Subcutaneous abdominal adipose tissue (tissue), 5 donors: ENCODE data around the gene TET2.

Experiments
- H3K27ac ChIP-seq: one replicate; pipeline ENCODE4 v1.7.0; 2013; ENCODE audit warnings: low read depth, mild to moderate bottlenecking, inconsistent platforms, low read length, moderate library complexity
- H3K27me3 ChIP-seq, 5 donors: one replicate each; pipeline ENCODE4 v1.7.0; 2013; ENCODE audit warnings: low read length in 5 of 5, inconsistent platforms in 1 of 5; ENCODE audit not compliant: control insufficient read depth in 5 of 5, insufficient read depth in 4 of 5
- H3K36me3 ChIP-seq, 5 donors: one replicate each; pipeline ENCODE4 v1.7.0; 2013; ENCODE audit warnings: low read length in 5 of 5; ENCODE audit not compliant: control insufficient read depth in 5 of 5, insufficient read depth in 5 of 5
- H3K4me1 ChIP-seq, 5 donors: one replicate each; pipeline ENCODE4 v1.7.0; 2013; ENCODE audit warnings: low read length in 5 of 5, mild to moderate bottlenecking in 3 of 5, moderate library complexity in 1 of 5; ENCODE audit not compliant: control insufficient read depth in 5 of 5, insufficient read depth in 5 of 5
- H3K4me3 ChIP-seq, 5 donors: one replicate each; pipeline ENCODE4 v1.7.0; 2013; ENCODE audit warnings: low read length in 5 of 5, low read depth in 1 of 5
- H3K9ac ChIP-seq, 5 donors: one replicate each; pipeline ENCODE4 v1.7.0; 2013; ENCODE audit warnings: low read length in 5 of 5, mild to moderate bottlenecking in 4 of 5, moderate library complexity in 3 of 5
- H3K9me3 ChIP-seq, 5 donors: one replicate each; pipeline ENCODE4 v1.7.0; 2013; ENCODE audit warnings: low read length in 5 of 5; ENCODE audit not compliant: control insufficient read depth in 5 of 5
- donor health status: healthy.
- donor health status: healthy.
- donor health status: healthy.
- donor health status: healthy.
- donor health status: healthy.

Gene TET2

GRCh38 chr4:105122350-105122749 is 24.3 kb upstream of the TET2 start:
- Histone ChIP-seq H3K9me3 (peaks cover 0 to 3% (median 0%) of the 10 kb centered on the region in 5 donors), H3K27ac (no peak overlapping the region), H3K9ac (no peak overlapping the region), H3K36me3 (no peaks in the 10 kb centered on the region), H3K4me1 (no peaks in the 10 kb centered on the region), H3K4me3 (no peak overlapping the region), H3K27me3 (no peaks in the 10 kb centered on the region)

DNA sequence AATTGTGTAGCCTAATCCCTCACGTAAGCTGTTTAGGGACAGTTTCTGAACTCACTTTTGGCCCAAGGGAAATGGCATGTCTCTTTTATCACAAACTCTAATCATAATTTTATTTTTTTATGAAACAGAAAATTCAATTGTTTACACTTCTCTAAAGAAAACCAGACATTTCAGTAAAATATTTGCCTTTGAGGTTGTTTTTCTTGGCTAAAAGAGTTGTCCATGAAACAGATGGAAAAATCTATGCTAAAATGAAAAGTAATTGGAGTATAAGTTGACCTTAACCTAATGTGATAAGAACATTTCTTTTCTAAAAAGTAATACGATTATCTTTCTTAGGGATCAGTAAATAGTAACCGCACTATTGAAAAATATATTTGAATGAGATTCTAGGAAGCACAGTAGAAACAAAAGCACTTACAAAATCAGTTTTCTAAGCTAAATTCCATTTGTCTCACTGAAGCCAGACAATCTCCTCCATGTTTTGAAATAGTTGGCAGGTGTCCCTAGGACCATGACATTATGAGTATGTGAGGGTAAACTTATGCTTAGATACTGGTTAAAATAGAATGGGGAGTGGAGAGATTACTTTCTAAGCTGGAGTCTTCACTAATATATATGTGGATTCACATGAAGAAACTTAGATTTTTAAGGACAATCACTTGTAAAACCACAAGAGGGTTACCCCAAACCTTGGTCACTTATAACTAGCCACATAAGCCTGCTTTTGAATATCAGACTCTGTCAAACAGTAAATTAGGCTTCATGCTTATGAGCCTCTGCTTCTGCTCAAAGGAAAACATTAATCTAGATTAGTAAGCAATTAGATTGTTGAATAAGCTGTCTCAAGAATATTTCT is 20.1 kb upstream of the TET2 start:
- H3K27me3 ChIP-seq, result no peaks in the 10 kb centered on the region
- H3K36me3 ChIP-seq, result no peaks in the 10 kb centered on the region
- H3K27ac ChIP-seq, result no peak overlapping the region
- H3K9ac ChIP-seq, result no peak overlapping the region
- H3K4me3 ChIP-seq, result no peak overlapping the region
- H3K4me1 ChIP-seq, result no peaks in the 10 kb centered on the region
- peaks cover 0 to 3% (median 0%) of the 10 kb centered on the region in 5 donors for H3K9me3 ChIP-seq

DNA sequence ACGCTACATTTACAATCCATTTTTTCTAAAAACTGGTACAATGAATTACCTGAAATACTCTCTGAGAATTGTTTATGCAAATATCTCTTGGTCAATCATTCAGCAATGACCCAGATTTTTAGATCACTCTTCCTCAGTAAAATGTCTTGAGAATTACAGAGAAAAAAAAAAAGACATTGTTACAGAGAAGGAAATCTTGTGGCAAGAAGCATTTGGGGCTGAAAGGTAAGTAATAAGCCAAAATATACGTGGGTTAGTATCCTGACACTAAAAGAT is 19.6 kb upstream of the TET2 start:
- no peak overlapping the region for H3K27ac ChIP-seq
- no peaks in the 10 kb centered on the region for H3K27me3 ChIP-seq
- no peak overlapping the region for H3K9ac ChIP-seq
- H3K9me3 ChIP-seq, result peaks cover 0 to 3% (median 0%) of the 10 kb centered on the region in 5 donors
- no peaks in the 10 kb centered on the region for H3K4me1 ChIP-seq
- H3K36me3 ChIP-seq, result no peaks in the 10 kb centered on the region
- H3K4me3 ChIP-seq, result no peak overlapping the region

- Histone ChIP-seq H3K36me3 (no peaks in the 10 kb centered on the region), H3K4me1 (no peaks in the 10 kb centered on the region), H3K27me3 (no peaks in the 10 kb centered on the region), H3K9ac (no peak overlapping the region), H3K27ac (no peak overlapping the region), H3K9me3 (no peaks in the 10 kb centered on the region), H3K4me3 (no peak overlapping the region)
Observed at GRCh38 chr4:105128208-105128607, 18.5 kb upstream of the TET2 start.

DNA sequence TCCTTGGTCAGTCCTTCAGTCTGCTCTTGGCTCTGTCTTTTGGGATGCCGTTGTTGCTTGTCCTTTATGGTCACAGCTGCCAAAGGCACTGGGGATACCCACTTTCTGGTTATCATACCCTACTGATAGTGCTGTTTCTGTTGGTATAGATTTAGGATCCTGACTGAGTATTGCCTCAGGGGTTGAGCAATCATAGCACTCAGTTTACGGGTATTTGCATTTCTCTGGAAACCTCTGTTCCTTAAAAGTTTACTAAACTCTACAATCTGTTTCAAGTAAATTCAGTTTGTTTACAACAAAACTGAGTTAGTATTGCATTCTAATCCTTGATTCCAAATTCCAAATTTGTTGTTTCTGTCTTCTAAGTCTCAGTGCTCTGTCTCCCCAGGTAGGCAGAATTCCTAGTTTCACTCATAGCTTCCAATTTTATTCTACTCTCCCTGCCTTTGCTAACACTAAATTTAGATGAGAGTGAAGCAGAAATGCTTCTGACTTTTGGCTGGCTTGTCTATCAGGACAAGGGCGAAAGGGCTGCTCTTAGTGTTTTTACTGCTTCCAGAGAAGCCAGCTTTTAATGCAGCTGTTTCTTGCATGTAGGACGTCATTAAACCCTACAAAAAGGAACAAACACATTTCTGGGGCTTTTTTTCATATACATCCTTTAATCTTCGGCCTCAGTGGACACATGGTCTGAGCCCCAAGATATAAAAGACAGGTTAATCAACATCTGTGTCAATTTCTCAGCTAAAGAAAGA is 17.2 kb upstream of the TET2 start:
- Histone ChIP-seq H3K27me3 (no peaks in the 10 kb centered on the region), H3K27ac (no peak overlapping the region), H3K9ac (no peak overlapping the region), H3K4me1 (no peaks in the 10 kb centered on the region), H3K4me3 (no peak overlapping the region), H3K36me3 (no peaks in the 10 kb centered on the region), H3K9me3 (no peaks in the 10 kb centered on the region)

- no peak overlapping the region for H3K4me3 ChIP-seq
- H3K9me3 ChIP-seq, result no peaks in the 10 kb centered on the region
- no peaks in the 10 kb centered on the region for H3K27me3 ChIP-seq
- no peaks in the 10 kb centered on the region for H3K36me3 ChIP-seq
- no peak overlapping the region for H3K27ac ChIP-seq
- H3K4me1 ChIP-seq, result no peaks in the 10 kb centered on the region
- no peak overlapping the region for H3K9ac ChIP-seq
Observed at GRCh38 chr4:105130945-105131344, 15.7 kb upstream of the TET2 start.

GRCh38 chr4:105133976-105134375 is 12.7 kb upstream of the TET2 start:
- no peaks in the 10 kb centered on the region for H3K4me1 ChIP-seq

DNA sequence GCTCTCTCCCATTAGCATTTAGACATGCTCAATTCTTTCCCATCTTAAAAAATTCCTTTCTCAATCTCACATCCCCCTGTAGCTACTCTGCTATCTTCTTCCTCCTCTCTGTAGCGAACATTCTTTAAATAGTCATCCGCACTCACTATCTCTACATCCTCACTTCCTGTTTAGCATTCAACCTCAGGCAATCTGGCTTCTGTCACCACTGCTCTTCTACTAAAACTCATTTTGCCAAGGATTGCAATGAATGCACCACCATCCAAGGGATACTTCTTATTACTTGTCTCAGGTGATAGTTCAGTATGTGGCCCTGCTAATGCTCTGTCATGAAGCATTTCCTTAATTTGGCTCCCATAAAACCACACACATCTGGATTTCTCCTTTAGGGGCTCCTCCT is 10.9 kb upstream of the TET2 start:
- H3K36me3 ChIP-seq, result no peaks in the 10 kb centered on the region
- H3K9me3 ChIP-seq, result no peaks in the 10 kb centered on the region
- no peaks in the 10 kb centered on the region for H3K27me3 ChIP-seq
- no peaks in the 10 kb centered on the region for H3K4me1 ChIP-seq
- H3K27ac ChIP-seq, result no peak overlapping the region
- H3K9ac ChIP-seq, result no peak overlapping the region
- no peak overlapping the region for H3K4me3 ChIP-seq

More at GRCh38 chr4:105133976-105134375, 12.7 kb upstream of the TET2 start:
- Histone ChIP-seq H3K36me3 (no peaks in the 10 kb centered on the region), H3K9ac (no peak overlapping the region), H3K9me3 (no peaks in the 10 kb centered on the region), H3K4me3 (no peak overlapping the region), H3K27ac (no peak overlapping the region), H3K27me3 (no peaks in the 10 kb centered on the region)

- Histone ChIP-seq H3K9ac (no peak overlapping the region), H3K27me3 (no peaks in the 10 kb centered on the region), H3K9me3 (no peaks in the 10 kb centered on the region), H3K4me3 (no peak overlapping the region), H3K36me3 (no peaks in the 10 kb centered on the region), H3K27ac (no peak overlapping the region), H3K4me1 (peaks cover 0 to 2% (median 0%) of the 10 kb centered on the region in 5 donors)
Observed at GRCh38 chr4:105137121-105137875, 9.4 kb upstream of the TET2 start.

- no peak overlapping the region for H3K4me3 ChIP-seq
- no peaks in the 10 kb centered on the region for H3K9me3 ChIP-seq
- H3K4me1 ChIP-seq, result peaks cover 0 to 2% (median 0%) of the 10 kb centered on the region in 5 donors
- no peaks in the 10 kb centered on the region for H3K36me3 ChIP-seq
- H3K27ac ChIP-seq, result no peak overlapping the region
- H3K9ac ChIP-seq, result no peak overlapping the region
- no peaks in the 10 kb centered on the region for H3K27me3 ChIP-seq
Observed at GRCh38 chr4:105139646-105140045, 7.0 kb upstream of the TET2 start.
